Common myeloid progenitor, CD34-positive (primary cell): ENCODE measurements around the gene PALLD.

Source experiments
- CTCF ChIA-PET: fragments of 350-600 bp; sonication (Branson Sonifier 250); formaldehyde crosslinking; loops from one replicate; lab custom pipeline; 2021; ENCODE audit warnings: antibody characterized with exemption; lab: Charles Lee
- POLR2A ChIA-PET: fragments of 350-600 bp; sonication (Branson Sonifier 250); formaldehyde crosslinking; loops from one replicate; lab custom pipeline; 2021; ENCODE audit warnings: antibody characterized with exemption; lab: Charles Lee
- DNase-seq, 3 donors: peaks; one replicate each; pipeline versions ENCODE4 v3.0.0 to v3.0.0-alpha.2; 2013
- H3K27ac ChIP-seq, 2 experiments: 1 replicate in 1 of 2; 2 replicates in 1 of 2; pipeline ENCODE4 v1.7.0; 2013; ENCODE audit warnings: inconsistent platforms in 2 of 2, low read length in 2 of 2, mild to moderate bottlenecking in 2 of 2, low read depth in 1 of 2, moderate library complexity in 1 of 2; ENCODE audit not compliant: severe bottlenecking in 2 of 2, insufficient read depth in 1 of 2, poor library complexity in 1 of 2
- H3K27me3 ChIP-seq, 5 experiments: replicated peaks in 2 of 5; 1 replicate in 3 of 5; 2 replicates in 2 of 5; pipeline versions ENCODE4 v1.6.1 to v1.7.0; 2013; ENCODE audit warnings: low read length in 4 of 5, mild to moderate bottlenecking in 2 of 5, moderate library complexity in 2 of 5, inconsistent platforms in 1 of 5; ENCODE audit not compliant: insufficient read depth in 5 of 5, control insufficient read depth in 4 of 5
- H3K36me3 ChIP-seq, 4 experiments: 1 replicate in 2 of 4; 2 replicates in 2 of 4; pipeline versions ENCODE4 v1.6.1 to v1.7.0; 2013; ENCODE audit warnings: low read length in 3 of 4, control low read depth in 1 of 4, mild to moderate bottlenecking in 1 of 4; ENCODE audit not compliant: control insufficient read depth in 4 of 4, insufficient read depth in 4 of 4
- H3K4me1 ChIP-seq, 4 experiments: 1 replicate in 3 of 4; 2 replicates in 1 of 4; pipeline versions ENCODE4 v1.6.1 to v1.7.1; 2013; ENCODE audit warnings: low read length in 3 of 4, mild to moderate bottlenecking in 3 of 4, control low read depth in 1 of 4, inconsistent platforms in 1 of 4, moderate library complexity in 1 of 4; ENCODE audit not compliant: control insufficient read depth in 4 of 4, insufficient read depth in 4 of 4; ENCODE audit errors: control extremely low read depth in 1 of 4
- H3K4me3 ChIP-seq, 7 experiments: 1 replicate in 4 of 7; 2 replicates in 3 of 7; pipeline versions ENCODE4 v1.5.1 to v1.7.0; 2013; ENCODE audit warnings: mild to moderate bottlenecking in 7 of 7, low read length in 6 of 7, moderate library complexity in 6 of 7, inconsistent platforms in 2 of 7, low read depth in 2 of 7, control low read depth in 1 of 7; ENCODE audit not compliant: insufficient read depth in 4 of 7, control insufficient read depth in 1 of 7; ENCODE audit errors: extremely low read depth in 1 of 7
- H3K9me3 ChIP-seq, 5 experiments: 1 replicate in 4 of 5; 2 replicates in 1 of 5; pipeline versions ENCODE4 v1.6.1 to v1.7.1; 2013; ENCODE audit warnings: low read length in 4 of 5, mild to moderate bottlenecking in 2 of 5, inconsistent platforms in 1 of 5, low read depth in 1 of 5, moderate library complexity in 1 of 5; ENCODE audit not compliant: control insufficient read depth in 4 of 5, insufficient read depth in 2 of 5; ENCODE audit errors: control extremely low read depth in 1 of 5
- WGBS: methylation state at CpG from one replicate; pipeline ENCODE4 v1.1.5; 2013; ENCODE audit not compliant: insufficient coverage; 5-methylcytosine and 5-hydroxymethylcytosine counted together

Gene PALLD

DNA sequence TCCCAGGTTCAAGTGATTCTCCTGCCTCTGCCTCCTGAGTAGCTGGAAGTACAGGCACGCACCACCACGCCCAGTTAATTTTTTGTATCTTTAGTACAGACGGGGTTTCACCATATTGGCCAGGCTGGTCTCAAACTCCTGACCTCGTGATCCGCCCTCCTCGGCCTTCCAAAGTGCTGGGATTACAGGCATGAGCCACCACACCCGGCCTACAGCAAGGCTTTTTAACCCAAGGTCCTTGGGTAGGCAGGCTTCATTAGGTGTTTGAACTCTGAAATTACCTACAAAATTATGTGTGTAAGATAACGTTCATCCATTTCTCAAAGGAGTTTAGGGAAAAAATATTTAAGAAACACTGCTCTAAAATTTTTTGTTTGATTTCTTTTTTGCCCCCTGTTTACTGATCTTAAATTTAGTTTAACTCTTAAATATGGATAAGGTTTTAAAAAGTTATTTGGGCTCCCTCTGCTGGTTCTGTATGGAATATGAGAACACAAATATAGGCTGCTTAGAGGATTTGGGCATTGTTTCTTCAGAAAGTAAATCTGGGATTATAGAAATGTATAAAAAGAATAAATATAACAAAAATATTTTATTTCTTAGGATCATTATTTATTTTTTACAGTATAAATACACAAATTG, 420.4 kb downstream of the PALLD start:
- Histone ChIP-seq H3K27me3 (no peaks in the 10 kb centered on the region), H3K4me3 (no peak overlapping the region), H3K36me3 (peaks cover 0 to 2% (median 0%) of the 10 kb centered on the region in 4 experiments), H3K9me3 (no peaks in the 10 kb centered on the region), H3K4me1 (peaks cover 0 to under 1% (median 0%) of the 10 kb centered on the region in 4 experiments), H3K27ac (no peak overlapping the region)
- WGBS, result 96% methylated on average over 7 of the region's 8 CpGs
- DNase-seq, result peak; percentile 63 to 79 (median 69)
- ChIA-PET POLR2A (no interaction called here), CTCF (interaction anchor here (0.6 to 11.0 kb wide), 6 partner anchors 14 to 1071 kb away, joined by 3 to 141 read pairs (median 3); no protein-coding TSS in a partner anchor)

DNA sequence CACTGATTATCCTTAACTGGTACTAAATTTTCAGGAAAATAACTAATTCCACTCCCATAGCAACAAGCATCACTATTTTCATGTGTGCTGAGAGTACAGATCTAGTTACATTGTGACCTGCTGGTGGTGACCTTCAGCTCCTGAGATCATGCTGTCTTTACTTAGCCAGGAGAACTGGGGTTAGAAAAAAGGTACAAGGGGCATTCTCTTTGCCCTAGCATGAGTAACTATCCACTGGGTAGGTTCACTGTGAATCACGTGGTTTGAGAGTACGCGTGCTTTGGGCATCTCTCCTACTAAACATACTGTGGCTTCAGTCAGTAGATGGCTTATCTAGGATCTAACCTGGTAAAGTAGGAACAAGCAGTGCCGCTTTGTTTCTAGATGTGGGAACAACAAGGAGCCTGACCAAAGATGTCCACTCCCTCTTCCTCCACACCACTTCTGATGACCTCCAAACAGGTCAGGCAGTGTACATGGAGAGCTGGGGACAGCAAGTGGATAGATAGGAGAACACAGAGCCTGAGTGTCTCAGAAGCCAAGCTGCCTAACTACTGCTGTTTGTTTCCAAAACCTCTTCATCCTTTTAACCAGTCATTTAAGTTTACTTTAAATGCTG, 423.0 kb downstream of the PALLD start:
- POLR2A ChIA-PET, result interaction anchor here (0.7 kb wide), 1 partner anchor 30 kb away, joined by 3 read pairs; no protein-coding TSS in a partner anchor
- WGBS, result 100% methylated on average over 3 of the region's 4 CpGs
- no peaks in the 10 kb centered on the region for H3K4me1 ChIP-seq
- H3K27me3 ChIP-seq, result no peaks in the 10 kb centered on the region
- no peak overlapping the region for H3K27ac ChIP-seq
- no peak overlapping the region for H3K4me3 ChIP-seq
- H3K36me3 ChIP-seq, result no peaks in the 10 kb centered on the region
- no peaks in the 10 kb centered on the region for H3K9me3 ChIP-seq
- CTCF ChIA-PET, result interaction anchor here (0.6 to 11.0 kb wide), 14 partner anchors 9 to 735 kb away, joined by 3 to 141 read pairs (median 4); no protein-coding TSS in a partner anchor
- DNase-seq, result no peak

DNA sequence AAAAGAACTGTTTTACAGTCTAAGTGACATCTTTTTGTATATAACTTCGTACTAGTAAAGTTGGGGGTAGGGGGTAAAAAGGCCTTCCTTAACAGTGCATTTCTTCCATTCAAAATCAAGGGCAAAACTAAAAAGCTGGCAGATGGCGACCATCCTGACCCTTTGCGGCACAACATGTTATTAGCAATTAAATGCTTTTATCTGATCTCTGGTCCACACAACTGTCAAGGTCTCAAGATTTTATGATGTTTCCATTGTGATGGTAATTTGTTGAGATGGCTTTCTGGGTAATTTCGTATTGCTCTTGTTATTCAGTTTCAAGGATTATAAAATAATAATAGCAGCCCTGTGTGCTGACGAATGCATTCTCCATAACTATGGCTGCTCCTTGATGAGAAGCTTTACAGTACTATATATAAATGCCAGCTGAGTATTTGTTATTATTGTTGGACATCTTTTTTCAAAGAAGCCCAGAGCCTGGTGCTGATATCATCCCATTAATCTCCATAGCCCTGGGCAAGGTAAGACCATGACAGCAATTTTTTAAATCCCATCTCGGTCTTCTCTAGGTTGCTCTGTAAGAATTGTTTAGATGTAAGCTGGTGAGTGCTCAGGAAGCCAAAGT, 423.7 kb downstream of the PALLD start:
- POLR2A ChIA-PET, result no interaction called here
- 100% methylated on average over 3 of the region's 6 CpGs for WGBS
- Histone ChIP-seq H3K9me3 (no peaks in the 10 kb centered on the region), H3K4me1 (no peaks in the 10 kb centered on the region), H3K36me3 (no peaks in the 10 kb centered on the region), H3K4me3 (no peak overlapping the region), H3K27me3 (no peaks in the 10 kb centered on the region), H3K27ac (no peak overlapping the region)
- DNase-seq, result no peak
- CTCF ChIA-PET, result interaction anchor here (0.7 to 11.0 kb wide), 20 partner anchors 8 to 735 kb away, joined by 3 to 141 read pairs (median 4); no protein-coding TSS in a partner anchor

DNA sequence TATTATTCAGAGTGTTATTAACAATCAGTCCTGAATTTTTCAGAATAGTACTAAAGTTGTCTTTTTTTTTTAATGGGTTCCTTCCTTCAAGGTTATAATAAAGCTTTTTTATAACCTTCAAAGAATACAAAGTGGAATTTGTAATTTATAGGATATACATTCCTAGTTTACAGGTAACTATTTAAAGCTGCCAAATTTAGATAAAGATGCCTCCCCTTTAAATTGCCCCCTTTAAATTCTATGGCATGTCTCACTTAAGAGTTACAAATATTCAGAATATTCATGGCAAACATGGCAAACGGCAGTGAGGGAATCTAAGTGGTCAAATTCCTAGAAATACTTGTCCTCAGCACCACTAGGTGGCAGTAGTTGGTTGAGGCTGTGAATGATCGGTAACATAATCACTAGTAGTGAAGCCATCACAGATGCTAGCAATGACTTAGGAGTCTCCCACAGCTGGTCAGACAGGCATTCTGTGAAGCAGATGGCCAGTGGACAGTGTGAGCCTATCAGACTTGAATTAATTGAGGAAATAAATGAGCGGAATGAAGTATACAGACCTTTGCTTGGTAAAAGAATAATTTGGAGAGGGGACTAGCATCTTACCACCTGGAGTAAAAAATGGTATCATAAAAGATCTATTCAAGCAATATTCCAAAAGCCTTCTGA, 426.8 kb downstream of the PALLD start:
- 30% methylated on average over 2 of the region's 3 CpGs for WGBS
- no peaks in the 10 kb centered on the region for H3K4me1 ChIP-seq
- CTCF ChIA-PET, result interaction anchor here (0.7 to 11.0 kb wide), 36 partner anchors 9 to 744 kb away, joined by 3 to 141 read pairs (median 4); partner anchors contain the start of gene CBR4
- no peaks in the 10 kb centered on the region for H3K27me3 ChIP-seq
- no peak overlapping the region for H3K27ac ChIP-seq
- no peak overlapping the region for H3K4me3 ChIP-seq
- no peaks in the 10 kb centered on the region for H3K9me3 ChIP-seq
- POLR2A ChIA-PET, result interaction anchor here (1.0 kb wide), 1 partner anchor 650 kb away, joined by 3 read pairs; no protein-coding TSS in a partner anchor
- DNase-seq, result peak; percentile 66 to 80 (median 71)
- peaks cover 0 to 3% (median 0%) of the 10 kb centered on the region in 4 experiments for H3K36me3 ChIP-seq

DNA sequence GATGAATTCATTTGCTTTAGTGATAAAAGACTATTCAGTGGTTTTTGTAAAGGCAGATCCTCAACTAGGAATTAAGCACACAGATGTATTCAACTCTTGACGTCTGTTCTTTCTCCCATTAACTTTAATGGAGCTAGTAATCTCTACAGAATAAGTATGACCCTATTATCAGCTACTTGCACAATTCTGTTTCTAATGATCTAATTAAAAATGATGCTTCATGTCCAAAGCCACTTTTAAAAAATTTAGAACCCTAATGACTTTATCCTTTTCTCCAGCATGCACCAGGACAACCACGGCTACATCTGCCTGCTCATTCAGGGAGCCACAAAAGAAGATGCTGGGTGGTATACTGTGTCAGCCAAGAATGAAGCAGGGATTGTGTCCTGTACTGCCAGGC, 427.8 kb downstream of the PALLD start:
- ChIA-PET POLR2A (no interaction called here), CTCF (interaction anchor here (0.7 to 11.0 kb wide), 17 partner anchors 8 to 745 kb away, joined by 3 to 141 read pairs (median 7); partner anchors contain the start of gene CBR4)
- H3K4me1 ChIP-seq, result no peaks in the 10 kb centered on the region

DNA sequence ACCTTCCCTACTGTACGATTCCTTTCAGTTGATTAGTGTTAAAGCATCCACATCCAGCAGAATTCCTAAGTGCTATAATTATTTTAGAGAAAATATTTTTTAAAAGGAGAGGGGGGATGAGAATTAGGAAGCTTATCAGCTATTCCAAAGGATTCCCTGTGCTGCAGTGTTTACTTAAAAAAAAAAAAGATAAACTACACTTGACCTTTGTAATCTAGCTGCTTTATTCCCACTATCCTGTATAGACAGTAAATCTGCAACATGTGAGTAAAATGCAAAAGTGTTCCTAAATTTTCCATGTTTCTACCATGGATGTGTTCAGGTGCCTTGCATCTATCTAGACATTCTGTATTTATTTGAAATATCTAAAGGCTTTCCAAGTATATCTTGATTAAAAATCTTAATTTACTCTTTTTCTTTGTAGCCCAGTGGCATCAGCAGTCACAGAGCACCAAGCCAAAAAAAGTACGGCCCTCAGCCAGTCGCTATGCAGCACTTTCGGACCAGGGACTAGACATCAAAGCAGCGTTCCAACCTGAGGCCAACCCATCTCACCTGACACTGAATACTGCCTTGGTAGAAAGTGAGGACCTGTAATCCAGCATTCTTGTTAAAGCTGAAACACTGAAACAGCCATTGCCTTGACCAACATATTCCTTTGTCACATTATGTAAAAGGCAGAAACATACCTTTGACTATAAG, 429.1 kb downstream of the PALLD start:
- no peak overlapping the region for H3K4me3 ChIP-seq
- WGBS, result 100% methylated on average over 4 of the region's 5 CpGs
- peaks cover 0 to 4% (median 0%) of the 10 kb centered on the region in 5 experiments for H3K9me3 ChIP-seq
- no peaks in the 10 kb centered on the region for H3K4me1 ChIP-seq
- ChIA-PET CTCF (interaction anchor here (1.5 kb wide), 1 partner anchor 73 kb away, joined by 3 read pairs; no protein-coding TSS in a partner anchor), POLR2A (no interaction called here)
- no peak for DNase-seq
- peaks cover 0 to 3% (median 1%) of the 10 kb centered on the region in 4 experiments for H3K36me3 ChIP-seq
- no peak overlapping the region for H3K27ac ChIP-seq
- H3K27me3 ChIP-seq, result no peaks in the 10 kb centered on the region

More for the DNA sequence above, 427.8 kb downstream of the PALLD start:
- WGBS, result no CpG with 5 or more reads among the region's 2 CpGs
- no peak for DNase-seq
- no peaks in the 10 kb centered on the region for H3K9me3 ChIP-seq
- peaks cover 0 to 3% (median 1%) of the 10 kb centered on the region in 4 experiments for H3K36me3 ChIP-seq
- no peak overlapping the region for H3K4me3 ChIP-seq
- H3K27me3 ChIP-seq, result no peaks in the 10 kb centered on the region
- no peak overlapping the region for H3K27ac ChIP-seq
